Measurements from ENCODE around the gene HNF1B.

HNF1B gene

DNA sequence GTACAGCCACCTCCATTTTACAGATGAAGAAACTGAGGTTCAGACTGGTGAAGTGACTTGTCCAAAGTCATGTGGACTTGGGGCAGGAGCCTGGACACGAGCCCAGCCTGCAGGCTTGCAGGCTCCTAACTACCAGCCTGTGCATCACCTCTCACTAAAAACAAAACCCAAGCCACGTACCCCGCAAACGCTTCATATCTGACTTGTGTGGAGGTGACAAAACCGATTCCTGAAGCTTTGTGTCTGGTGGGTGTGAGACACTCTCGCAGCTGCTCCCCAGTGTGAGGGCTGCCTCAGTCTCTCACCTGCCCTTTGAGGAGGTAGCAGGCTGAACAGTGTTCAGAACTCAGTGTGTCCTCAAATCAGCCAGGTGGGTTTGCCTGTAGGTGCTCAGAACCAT lies 8.4 kb downstream of the HNF1B start:
- H3K4me3 ChIP-seq (ENCODE audit: low read depth, low read length): no peak overlapping the region
- TF ChIP-seq, protein P1, sequence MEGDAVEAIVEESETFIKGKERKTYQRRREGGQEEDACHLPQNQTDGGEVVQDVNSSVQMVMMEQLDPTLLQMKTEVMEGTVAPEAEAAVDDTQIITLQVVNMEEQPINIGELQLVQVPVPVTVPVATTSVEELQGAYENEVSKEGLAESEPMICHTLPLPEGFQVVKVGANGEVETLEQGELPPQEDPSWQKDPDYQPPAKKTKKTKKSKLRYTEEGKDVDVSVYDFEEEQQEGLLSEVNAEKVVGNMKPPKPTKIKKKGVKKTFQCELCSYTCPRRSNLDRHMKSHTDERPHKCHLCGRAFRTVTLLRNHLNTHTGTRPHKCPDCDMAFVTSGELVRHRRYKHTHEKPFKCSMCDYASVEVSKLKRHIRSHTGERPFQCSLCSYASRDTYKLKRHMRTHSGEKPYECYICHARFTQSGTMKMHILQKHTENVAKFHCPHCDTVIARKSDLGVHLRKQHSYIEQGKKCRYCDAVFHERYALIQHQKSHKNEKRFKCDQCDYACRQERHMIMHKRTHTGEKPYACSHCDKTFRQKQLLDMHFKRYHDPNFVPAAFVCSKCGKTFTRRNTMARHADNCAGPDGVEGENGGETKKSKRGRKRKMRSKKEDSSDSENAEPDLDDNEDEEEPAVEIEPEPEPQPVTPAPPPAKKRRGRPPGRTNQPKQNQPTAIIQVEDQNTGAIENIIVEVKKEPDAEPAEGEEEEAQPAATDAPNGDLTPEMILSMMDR (IDR thresholded peaks at IDR 0.05; ENCODE audit: low read depth, low read length): no peak

DNA sequence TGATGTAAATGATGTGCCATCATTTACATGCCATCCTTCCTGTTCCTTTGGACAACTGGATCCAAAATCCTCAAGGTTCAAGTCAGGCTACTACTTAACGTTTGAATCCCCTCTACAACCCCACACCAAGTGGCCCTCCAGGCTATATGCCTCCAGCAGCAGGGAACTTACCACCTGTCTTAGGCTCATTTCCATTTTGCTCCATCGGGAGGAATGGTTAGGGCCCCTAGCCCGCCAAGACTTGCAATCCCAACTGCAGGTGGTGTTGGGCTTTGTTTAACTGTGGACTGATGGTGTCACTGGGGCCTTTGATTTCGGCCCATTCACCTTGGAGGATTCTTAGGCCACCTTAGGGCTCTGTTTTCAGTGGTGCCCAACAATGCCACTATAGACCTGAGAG lies 9.7 kb downstream of the HNF1B start:
- TF ChIP-seq, protein P1 (IDR thresholded peaks at IDR 0.05; ENCODE audit: low read depth, low read length): no peak
- no peak overlapping the region for H3K4me3 ChIP-seq (ENCODE audit: low read depth, low read length)

DNA sequence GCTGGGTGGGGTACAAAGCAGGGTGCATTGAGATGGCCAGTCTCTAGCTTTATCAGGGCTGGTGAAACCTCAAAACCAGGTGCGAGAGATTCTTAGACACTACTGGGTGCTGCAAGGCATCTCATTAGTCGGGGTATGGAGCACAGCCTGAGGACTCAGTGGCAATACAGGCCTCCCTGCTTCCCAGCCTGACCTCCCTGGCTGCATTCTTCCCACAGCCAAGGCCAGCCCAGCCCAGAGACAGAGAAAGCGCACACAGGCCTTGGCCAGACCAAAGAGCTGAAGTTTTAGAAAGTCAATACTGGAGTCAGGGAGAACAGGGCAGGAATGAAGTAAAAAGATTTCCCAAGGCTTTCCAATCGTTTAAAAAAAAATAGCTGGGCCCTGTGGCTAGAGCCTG lies 12.5 kb downstream of the HNF1B start:
- H3K4me3 ChIP-seq (ENCODE audit: low read depth, low read length): no peak overlapping the region
- TF ChIP-seq, protein P1 (IDR thresholded peaks at IDR 0.05; ENCODE audit: low read depth, low read length): no peak

DNA sequence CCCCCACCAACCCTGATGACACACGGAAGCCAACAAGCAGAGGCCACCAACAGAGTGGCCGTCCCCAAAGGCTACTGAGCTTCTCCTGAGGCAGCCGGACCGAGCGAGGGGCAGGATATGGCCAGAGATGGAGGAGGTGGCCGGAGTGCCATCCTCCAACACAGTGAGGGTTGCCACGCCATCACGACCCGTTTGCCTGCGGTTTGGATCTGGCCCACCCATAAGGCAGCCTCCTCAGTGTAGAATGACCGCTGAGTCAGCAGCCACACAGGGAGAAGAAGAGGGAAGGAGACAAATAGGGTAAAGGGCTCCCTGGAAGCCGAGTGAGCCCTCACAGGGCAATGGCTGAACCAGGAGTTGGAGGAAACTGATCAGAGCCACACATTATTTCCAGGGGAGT lies 13.8 kb downstream of the HNF1B start:
- H3K4me3 ChIP-seq (ENCODE audit: low read depth, low read length): no peak overlapping the region
- TF ChIP-seq, protein P1 (IDR thresholded peaks at IDR 0.05; ENCODE audit: low read depth, low read length): no peak

DNA sequence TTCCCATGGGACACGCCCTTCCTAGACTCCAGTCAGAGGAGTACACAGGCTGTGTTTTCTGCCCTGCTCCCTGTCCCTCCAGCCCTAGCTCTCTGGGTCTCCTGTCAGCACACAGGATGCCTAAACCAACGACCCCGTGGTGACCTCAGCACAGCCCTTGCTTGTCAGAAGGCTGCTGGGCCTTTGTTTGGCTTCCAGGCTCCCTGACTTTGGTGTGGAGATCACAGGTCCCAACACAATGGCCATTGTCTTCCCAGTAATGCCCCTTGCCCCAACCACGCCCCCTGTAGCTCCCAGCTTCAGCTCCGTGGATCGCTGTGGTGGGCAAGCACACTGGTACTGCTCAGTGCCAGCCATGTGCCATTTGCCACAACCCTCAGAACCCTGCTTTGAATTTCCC lies 15.0 kb downstream of the HNF1B start:
- no peak overlapping the region for H3K4me3 ChIP-seq (ENCODE audit: low read depth, low read length)
- TF ChIP-seq, protein P1 (IDR thresholded peaks at IDR 0.05; ENCODE audit: low read depth, low read length): no peak

DNA sequence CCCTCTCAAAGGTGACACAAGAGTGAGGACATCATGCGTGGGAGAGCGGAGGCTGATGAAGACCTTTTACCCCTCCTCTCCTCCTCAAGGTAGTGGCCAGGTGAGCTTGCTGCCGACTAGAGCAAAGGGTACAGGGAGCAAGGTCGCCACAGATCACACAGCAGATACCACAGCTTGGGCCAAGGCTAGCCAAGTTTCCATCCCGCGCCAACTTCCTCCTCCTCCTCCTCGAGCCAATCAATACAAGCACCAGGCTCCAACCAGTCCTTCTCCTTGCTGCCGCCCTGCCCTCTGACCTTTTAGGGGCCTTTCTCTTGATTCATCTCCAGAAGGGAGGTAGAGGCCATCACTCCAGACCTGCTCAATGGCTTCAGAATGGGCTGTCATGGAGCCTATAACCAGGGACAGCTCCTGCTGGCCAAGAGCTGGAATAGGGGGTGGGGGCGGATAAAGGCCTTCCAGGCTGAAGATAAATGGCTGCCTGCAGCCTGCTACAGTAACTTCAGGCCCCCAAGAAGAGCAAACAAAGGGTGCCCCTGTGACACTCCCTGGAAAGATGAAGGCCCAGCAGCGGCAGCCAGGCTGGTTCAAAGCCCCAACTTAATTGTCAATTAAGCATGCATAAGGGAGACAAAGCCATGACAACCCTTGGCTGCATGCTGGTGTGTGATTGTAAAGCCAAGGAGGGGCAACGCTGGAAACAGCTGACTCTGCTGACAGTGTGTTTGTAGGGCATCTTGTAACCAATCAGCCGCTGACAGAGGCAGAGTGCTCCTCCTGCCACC lies 17.8 kb downstream of the HNF1B start:
- no peak overlapping the region for H3K4me3 ChIP-seq (ENCODE audit: low read depth, low read length)
- TF ChIP-seq, protein P1 (IDR thresholded peaks at IDR 0.05; ENCODE audit: low read depth, low read length): no peak

DNA sequence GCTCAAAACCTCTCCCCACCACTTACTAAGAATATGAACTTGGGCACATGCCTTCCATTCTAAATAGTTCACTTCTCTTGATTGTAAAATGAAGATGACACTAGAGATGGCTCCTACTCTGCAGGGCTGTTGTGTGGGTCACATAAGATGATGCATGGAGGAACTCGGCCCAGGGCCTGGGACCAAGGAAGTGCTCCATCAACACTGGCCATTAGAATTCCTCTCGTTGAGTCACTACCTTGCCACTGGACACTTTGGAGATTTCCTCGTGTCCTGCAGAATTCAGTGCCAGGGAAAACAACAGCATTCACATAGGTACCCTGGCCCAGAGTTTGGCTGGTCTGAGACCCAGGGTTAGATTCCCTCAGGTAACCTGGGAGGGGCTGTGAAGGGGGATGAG lies 18.6 kb downstream of the HNF1B start:
- TF ChIP-seq, protein P1 (IDR thresholded peaks at IDR 0.05; ENCODE audit: low read depth, low read length): no peak
- H3K4me3 ChIP-seq (ENCODE audit: low read depth, low read length): no peak overlapping the region

Data from WI38 (cell line).